IPS-18c (cell line): ENCODE data around the gene BTC.
"Not testable (repeated sequence)": the region's sequence is repeated elsewhere in the genome, so short reads cannot be mapped to it uniquely, and the experiment has no call there.

ENCODE experiments used
- H3K4me3 ChIP-seq: 2 replicates; pipeline ENCODE4 v1.7.0; 2013; ENCODE audit warnings: low read depth, mild to moderate bottlenecking, low read length, moderate library complexity; ENCODE audit not compliant: insufficient read depth
- H3K9me3 ChIP-seq: one replicate; pipeline ENCODE4 v1.6.1; 2013; ENCODE audit warnings: mild to moderate bottlenecking, low read length, moderate library complexity; ENCODE audit not compliant: control insufficient read depth, insufficient read depth

The BTC gene

DNA sequence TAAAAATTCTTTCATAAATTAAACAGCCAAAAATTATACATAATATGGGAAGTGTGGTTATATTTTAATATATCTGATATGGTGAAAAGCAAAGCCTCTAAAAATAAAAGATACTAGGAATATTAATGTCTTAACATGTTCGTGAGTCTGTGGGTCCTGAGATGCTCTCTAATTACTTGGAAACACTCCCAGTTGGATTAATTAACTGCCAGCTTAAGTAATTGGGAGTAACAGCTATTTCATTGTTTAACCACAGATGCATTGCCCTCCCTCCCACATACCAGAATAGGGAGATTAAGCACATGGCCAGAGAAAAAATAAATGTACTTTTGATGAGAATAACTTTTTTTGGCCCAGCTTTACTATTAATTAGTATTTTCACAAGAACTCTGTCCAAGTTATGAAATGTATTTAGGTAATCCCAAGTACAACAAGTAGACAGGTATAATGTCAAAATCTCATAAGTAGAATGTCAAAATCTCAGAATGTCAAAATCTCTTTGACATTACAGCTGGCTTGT lies 79.7 kb downstream of the BTC start:
- Histone ChIP-seq H3K4me3 (no peak overlapping the region), H3K9me3 (peaks cover 4% of the 10 kb centered on the region)

- H3K4me3 ChIP-seq, H3K9me3 ChIP-seq: not testable (repeated sequence)
Measured at GRCh38 chr4:74708135-74708534, 86.2 kb downstream of the BTC start.
